Measurements from ENCODE around the gene ADAM12. TPM values are rescaled to one million over a fixed set of nuclear protein-coding genes. Genes with fewer than 3 reads are reported as not detected.

Gene ADAM12
- total and polyA plus RNA-seq, 10 donors: 0.51 to 7.0 (median 1.0) TPM

- no peaks in the 10 kb centered on the region for H3K9me3 ChIP-seq
- no peak for TF ChIP-seq POLR2A (IDR thresholded peaks at IDR 0.05)
- no peak for TF ChIP-seq POLR2AphosphoS5 (IDR thresholded peaks at IDR 0.05)
- TF ChIP-seq CTCF (IDR thresholded peaks at IDR 0.05 in 8 of 11, conservative IDR thresholded peaks at IDR 0.05 in 3 of 11): no peak
- DNase-seq: no peak
- 72 to 93% (median 77%) methylated on average over 9 of the region's 9 CpGs for WGBS, 5 donors
- no peaks in the 10 kb centered on the region for H3K36me3 ChIP-seq
- peaks cover 0 to 13% (median 2%) of the 10 kb centered on the region in 6 donors for H3K4me1 ChIP-seq
- no peak overlapping the region for H3K27ac ChIP-seq
- no peak overlapping the region for H3K4me3 ChIP-seq
- H3K27me3 ChIP-seq (replicated peaks in 1 of 7): no peaks in the 10 kb centered on the region
- intact Hi-C loops (cut with DNase I; ENCODE audit: low total_unique reads): no loop called here
Measured at GRCh38 chr10:126130271-126130710, 258.0 kb downstream of the ADAM12 start.

- no peak overlapping the region for H3K27ac ChIP-seq
- H3K27me3 ChIP-seq (replicated peaks in 1 of 7): no peaks in the 10 kb centered on the region
- intact Hi-C loops (cut with DNase I; ENCODE audit: low total_unique reads): no loop called here
- DNase-seq: no peak
- H3K9me3 ChIP-seq: no peaks in the 10 kb centered on the region
- WGBS, 5 donors: 69 to 78% (median 72%) methylated on average over 7 of the region's 7 CpGs
- H3K4me1 ChIP-seq: peaks cover 0 to under 1% (median 0%) of the 10 kb centered on the region in 6 donors
- TF ChIP-seq POLR2AphosphoS5 (IDR thresholded peaks at IDR 0.05): no peak
- TF ChIP-seq POLR2A (IDR thresholded peaks at IDR 0.05): no peak
- TF ChIP-seq CTCF (IDR thresholded peaks at IDR 0.05 in 8 of 11, conservative IDR thresholded peaks at IDR 0.05 in 3 of 11): no peak
- H3K36me3 ChIP-seq: no peaks in the 10 kb centered on the region
- H3K4me3 ChIP-seq: no peak overlapping the region
Measured at GRCh38 chr10:126129026-126129425, 259.3 kb downstream of the ADAM12 start.

- no peak overlapping the region for H3K27ac ChIP-seq
- H3K27me3 ChIP-seq (replicated peaks in 1 of 7): no peaks in the 10 kb centered on the region
- no peak overlapping the region for H3K4me3 ChIP-seq
- H3K36me3 ChIP-seq: no peaks in the 10 kb centered on the region
- no peaks in the 10 kb centered on the region for H3K9me3 ChIP-seq
- TF ChIP-seq POLR2A (IDR thresholded peaks at IDR 0.05): no peak
- no peak for TF ChIP-seq CTCF (IDR thresholded peaks at IDR 0.05 in 8 of 11, conservative IDR thresholded peaks at IDR 0.05 in 3 of 11)
- TF ChIP-seq POLR2AphosphoS5 (IDR thresholded peaks at IDR 0.05): no peak
- intact Hi-C loops (cut with DNase I; ENCODE audit: low total_unique reads): no loop called here
- H3K4me1 ChIP-seq: no peaks in the 10 kb centered on the region
- no peak for DNase-seq
- WGBS, 5 donors: 94 to 98% (median 96%) methylated on average over 21 of the region's 21 CpGs
Measured at GRCh38 chr10:126128581-126128980, 259.7 kb downstream of the ADAM12 start.

- H3K4me1 ChIP-seq: no peaks in the 10 kb centered on the region
- no peak for TF ChIP-seq CTCF (IDR thresholded peaks at IDR 0.05 in 8 of 11, conservative IDR thresholded peaks at IDR 0.05 in 3 of 11)
- no peak for TF ChIP-seq POLR2AphosphoS5 (IDR thresholded peaks at IDR 0.05)
- TF ChIP-seq POLR2A (IDR thresholded peaks at IDR 0.05): no peak
- H3K27ac ChIP-seq: no peak overlapping the region
- H3K9me3 ChIP-seq: no peaks in the 10 kb centered on the region
- no peaks in the 10 kb centered on the region for H3K27me3 ChIP-seq (replicated peaks in 1 of 7)
- H3K36me3 ChIP-seq: no peaks in the 10 kb centered on the region
- no peak for DNase-seq
- intact Hi-C loops (cut with DNase I; ENCODE audit: low total_unique reads): no loop called here
- H3K4me3 ChIP-seq: no peak overlapping the region
- WGBS, 5 donors: 75 to 81% (median 78%) methylated on average over 7 of the region's 7 CpGs
Measured at GRCh38 chr10:126127481-126128029, 260.7 kb downstream of the ADAM12 start.

All from spleen (tissue), 11 donors.